CD4-positive, alpha-beta T cell treated with Interleukin-6 for 4 hours (primary cell): ENCODE results near the gene TMEM184A.
A peak's percentile ranks its signal among the peaks of the same experiment; 100 is the strongest.

Experiments
- DNase-seq: peaks from one replicate; pipeline ENCODE4 v3.0.0-alpha.2; 2020; ENCODE audit warnings: mixed read lengths

Gene TMEM184A

GRCh38 chr7:1555813-1556543, at the start of gene TMEM184A:
Gene TMEM184A, minus strand, starts transcription at chr7:1556205. Its CDS starts 721 bp downstream, at chr7:1555484.
- peak; percentile 68 for DNase-seq

- no peak for DNase-seq
Observed at GRCh38 chr7:1604383-1604782, 48.4 kb upstream of the TMEM184A start.

DNA sequence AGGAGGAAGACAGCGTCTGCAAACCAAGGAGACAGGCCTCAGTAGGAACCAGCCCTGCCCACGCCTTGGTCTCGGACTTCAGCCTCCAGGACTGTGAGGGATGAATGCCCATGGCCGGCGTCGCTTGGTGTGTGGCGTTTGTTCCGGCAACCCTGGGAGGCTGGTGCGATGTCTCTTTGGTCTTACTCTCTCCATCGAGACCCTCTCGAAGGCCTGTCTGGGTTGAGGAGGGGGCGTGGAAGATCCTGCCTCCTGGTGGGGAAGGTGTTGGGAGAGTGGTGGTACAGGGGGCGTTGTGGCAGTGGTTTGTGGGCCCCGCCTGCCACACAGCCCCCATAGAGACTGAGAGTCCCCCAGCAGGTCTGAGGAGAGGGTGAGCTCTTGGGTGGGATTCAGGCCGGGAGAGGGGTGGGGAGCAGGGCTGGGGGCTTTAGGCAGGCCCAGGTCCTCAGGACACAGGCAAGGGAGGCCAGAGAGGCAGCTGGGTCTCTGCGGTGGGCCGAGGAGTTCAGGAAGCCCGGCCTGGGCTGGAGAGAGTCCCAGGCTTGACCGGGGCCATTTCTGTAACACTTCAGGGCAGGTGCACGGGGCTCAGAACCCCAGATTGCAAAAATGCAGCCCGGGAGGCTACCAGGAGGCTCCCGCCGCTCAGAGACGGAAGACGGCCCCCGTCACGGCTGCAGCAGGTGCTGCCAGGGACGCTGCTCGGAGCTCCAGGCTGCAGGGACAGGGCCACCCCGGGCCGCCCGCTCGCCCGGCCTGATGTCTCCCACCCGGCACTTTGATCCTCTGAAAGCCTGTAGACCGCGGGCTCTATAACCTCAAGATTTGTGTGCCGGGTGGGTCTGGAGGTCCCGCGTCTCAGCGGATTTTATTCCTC, 47.6 kb upstream of the TMEM184A start:
- DNase-seq, result no peak

DNA sequence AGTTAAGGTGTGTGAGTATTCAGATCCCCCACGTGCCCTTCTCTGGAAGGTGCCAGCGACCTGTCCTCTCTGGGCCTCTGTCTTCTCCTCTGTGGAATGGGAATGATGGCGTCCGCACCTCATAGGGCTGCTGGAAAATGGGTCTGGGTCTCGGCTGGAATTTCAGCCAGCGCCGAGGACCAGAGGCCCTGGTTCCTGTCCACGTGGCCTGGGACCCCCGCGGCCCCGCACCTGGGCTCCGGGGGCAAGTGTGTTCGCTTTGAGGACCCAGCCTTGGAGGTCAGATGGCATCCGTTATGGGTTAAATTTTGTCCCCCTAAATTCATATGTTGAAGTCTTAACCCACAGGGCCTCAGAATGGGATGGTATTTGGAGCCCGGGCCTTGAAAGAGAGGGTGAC, 46.4 kb upstream of the TMEM184A start:
- no peak for DNase-seq

- DNase-seq, result no peak
Observed at GRCh38 chr7:1601956-1602355, 46.0 kb upstream of the TMEM184A start.

- DNase-seq, result no peak
Observed at GRCh38 chr7:1599640-1600395, 43.8 kb upstream of the TMEM184A start.

DNA sequence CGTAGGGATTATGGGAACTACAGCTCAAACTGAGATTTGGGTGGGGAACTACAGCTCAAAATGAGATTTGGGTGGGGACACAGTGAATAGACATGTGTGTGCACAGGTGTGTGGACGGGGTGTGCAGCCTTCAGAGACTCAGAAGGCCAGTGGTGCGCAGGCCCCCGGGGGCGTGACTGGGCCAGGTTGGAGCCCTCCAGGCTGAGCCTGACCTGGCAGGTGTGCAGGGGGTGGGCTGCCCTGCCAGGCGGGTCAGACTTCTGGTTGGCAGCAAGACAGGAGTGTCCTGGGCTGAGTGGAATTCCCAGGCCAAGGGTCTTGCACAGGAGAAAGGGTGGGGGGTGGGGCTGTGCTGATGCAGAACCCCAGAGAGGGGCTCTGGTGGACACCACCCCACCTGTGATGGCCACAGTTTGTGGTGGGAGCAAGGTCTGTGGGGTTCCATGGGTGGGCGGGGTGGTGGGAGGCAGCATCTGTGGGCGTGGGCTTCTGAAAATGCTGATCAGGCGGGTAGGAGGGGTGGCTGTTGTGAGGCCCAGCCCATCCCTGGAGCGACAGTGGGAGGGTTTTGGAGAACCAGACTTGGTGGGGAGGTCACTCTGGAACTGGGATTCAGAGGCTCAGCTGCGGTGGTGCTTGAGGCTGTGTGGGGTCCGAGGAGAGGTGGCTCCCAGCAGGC, 43.1 kb upstream of the TMEM184A start:
- no peak for DNase-seq

DNA sequence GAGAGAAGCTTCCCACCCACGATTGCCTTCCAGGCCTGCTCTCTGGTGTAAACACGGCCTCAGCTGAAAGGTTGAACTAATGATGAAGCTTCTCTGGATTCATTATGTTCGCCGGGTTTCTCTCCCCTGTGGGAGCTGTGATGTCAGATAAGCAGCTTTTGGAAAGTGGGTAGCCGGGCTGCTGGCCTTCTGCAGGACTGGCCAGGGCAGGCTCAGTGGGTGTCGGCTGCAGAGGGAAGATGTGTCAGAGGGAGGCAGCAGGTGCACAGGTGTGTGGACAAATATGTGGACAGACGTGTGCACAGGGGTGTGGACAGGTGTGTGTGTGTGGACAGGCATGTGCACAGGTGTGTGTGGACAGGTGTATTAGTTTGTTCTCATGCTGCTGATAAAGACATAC, 42.3 kb upstream of the TMEM184A start:
- no peak for DNase-seq

DNA sequence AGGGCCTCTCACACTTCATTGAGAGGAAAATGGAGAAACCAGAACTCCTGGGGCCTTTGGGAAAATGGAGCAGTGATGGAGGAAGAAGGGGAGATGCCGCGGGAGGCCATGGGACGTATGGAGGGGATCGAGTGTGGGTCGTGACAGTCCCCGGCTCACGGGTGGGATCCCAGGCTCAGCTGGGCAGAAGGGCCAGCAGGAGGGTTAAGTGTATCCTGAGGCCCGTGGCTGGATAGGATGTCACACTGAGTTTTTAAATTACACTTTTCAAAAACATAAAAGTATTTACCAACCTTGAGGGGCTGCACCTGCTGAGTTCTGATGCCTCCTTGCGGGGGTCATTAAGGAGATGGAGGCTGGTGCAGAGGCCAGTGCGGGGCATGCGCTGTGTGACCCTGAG, 41.8 kb upstream of the TMEM184A start:
- no peak for DNase-seq

DNA sequence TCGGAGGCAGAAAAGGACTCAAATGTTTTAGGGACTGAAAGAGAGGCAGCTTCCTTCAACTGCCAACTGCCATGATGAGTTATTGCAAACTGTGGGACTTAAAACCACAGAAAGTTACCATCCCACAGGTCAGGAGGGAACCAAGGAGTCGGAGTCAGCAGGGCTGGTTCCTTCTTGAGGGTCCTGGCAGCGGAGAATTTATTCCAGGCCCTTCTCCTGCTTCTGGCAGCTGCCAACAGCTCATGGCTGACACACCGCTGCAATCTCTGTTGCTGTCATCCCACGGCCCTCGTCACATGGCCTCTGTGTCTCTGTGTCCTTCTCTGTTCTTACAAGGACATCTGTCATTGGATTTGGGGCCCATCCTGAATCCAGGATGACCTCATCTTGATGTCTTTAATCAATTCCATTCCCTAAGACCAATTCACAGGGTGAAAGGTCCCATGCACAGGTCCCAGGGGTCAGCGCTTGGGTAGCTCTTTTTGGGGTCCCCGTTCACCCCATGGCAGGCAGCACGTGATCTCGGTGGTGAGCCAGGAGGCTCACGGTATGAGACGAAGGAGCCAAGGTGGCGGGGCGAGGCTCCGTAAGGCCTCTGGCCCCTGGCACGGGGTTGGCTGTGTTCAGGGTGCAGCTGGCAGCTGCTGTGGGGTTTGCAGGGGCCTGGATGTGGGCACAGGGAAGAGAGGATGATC, 41.2 kb upstream of the TMEM184A start:
- no peak for DNase-seq

DNA sequence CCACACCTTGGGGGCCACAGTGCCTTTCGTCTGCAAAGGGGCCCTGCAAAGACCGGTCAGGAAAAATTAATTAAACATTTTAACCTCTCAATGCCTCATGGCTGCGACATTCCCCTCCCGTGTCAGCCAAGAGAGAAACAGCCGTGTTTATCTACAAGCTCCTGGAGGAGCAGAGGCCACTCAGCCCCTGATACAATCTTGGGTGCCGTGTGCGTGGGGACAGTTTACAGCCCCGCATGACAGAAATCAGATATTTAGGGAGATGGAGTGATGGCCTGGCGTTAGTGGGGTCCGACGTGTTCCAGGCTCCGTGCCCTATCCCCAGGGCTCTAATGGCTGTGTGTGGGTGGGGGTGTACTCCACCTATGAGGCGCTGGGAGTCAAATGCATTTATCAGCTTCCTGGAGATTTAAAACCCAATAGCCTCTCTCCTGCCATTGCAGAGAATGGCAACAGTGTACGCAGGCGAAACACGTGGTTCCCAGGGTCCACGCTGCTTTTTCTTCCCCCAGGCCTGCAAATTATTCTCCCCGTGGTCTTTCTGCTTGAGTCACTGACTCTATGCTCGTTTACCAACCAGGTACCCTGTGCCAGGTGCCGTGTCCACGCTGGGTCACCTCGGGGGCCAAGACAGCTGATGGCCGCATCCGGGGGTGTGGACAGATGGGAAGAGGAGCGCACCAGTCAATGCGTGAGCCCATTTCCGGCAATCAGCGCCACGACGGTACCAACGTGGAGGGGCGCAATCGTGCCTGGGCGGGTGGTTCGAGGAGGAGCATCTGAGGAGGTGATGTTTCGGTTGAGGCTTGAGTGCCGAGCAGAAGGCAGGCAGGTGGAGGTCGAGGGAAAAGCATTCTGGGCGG, 40.4 kb upstream of the TMEM184A start:
- no peak for DNase-seq

DNA sequence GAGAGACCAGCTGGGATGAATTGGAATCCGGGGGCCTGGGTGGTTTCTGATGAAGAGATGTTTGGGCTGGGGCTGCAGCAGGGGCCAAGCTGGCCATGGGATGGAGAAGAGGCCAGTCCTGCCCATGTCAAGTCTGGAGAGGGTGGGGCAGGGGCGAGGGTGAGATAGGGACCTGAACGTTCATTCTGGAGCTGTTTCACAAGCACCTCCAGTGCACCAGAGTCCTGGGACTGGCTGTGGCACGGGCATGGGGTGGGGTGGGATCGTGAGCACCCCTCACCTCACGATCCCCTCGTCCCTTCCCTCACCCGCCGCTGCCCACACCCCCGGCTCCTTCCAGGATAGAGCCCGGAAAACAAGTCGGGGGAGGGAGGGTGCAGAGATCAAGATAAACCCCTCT, 39.6 kb upstream of the TMEM184A start:
- DNase-seq, result no peak

- no peak for DNase-seq
Observed at GRCh38 chr7:1595027-1595426, 39.0 kb upstream of the TMEM184A start.

DNA sequence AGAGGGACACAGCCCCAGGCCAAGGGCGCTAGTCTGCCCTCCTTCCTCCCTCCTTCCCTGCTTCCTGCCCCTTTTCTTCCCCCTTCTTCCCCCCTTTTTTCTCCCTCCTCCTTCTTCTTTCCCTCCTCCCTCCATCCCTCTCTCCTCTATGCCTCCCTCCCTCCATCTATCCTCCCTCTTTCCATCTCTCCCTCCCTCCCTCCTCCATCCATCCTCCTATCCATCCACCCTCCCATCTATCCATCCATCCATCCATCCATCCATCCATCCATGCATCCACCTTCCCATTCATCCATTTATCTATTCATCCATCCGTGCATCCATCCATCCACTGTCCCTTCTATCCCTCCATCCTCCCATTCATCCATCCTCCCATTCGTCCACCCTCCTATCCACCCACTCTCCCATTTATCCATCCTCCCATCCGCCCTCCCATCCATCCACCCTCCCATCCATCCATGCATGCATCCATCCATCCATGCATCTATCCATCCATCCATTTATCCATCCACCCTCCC, 38.0 kb upstream of the TMEM184A start:
- no peak for DNase-seq

GRCh38 chr7:1593091-1593866, 37.3 kb upstream of the TMEM184A start:
- DNase-seq, result peak; percentile 44

DNA sequence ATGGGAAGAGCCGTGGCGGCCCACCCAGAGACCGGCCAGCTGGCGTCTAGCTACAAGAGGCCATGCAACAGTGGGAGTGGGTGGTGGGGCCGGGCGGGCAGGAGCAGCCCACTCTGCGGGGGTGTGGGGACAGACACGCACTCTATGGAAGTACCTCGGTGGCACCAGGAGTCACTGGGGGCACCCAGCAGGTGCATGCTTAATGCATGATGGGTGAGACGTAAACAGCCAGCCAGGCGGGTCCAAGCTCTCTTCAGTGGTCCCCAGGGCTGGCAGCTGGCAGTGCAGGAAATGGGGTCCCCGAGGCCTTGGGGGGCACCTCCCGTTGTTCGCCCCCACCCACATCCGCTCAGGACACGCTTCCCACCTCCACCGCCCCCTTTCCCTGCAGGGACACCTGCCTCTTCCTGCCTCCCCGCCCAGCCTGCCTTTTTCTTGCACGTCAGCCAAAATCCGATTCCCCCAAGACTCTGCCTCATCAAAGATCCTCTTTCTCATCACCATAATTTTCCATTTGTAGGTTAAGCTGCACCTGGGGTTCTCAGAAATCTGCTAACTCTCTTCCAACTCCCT, 36.4 kb upstream of the TMEM184A start:
- peak; percentile 16 for DNase-seq

DNA sequence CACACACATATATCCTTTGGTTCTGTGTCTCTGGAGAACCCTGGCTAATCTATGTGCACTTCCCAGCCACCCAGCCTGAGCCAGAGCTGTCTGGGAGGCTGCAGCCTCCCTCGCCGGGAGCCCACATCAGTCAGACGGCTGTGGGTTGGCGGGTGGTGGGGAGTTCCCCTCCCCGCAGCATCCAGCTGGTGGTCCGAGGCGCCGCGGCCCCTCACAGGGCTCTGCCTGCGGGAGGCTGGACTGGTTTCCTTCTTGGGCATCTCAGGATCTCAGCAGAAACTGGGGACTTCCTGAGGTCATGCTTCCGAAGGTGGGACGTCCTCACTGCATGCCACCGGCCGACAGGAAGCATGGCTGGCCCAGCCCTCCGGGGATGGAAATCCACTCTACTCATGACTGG, 35.9 kb upstream of the TMEM184A start:
- no peak for DNase-seq

- DNase-seq, result no peak
Observed at GRCh38 chr7:1591396-1591795, 35.4 kb upstream of the TMEM184A start.

GRCh38 chr7:1590887-1591286, 34.9 kb upstream of the TMEM184A start:
- no peak for DNase-seq

GRCh38 chr7:1590476-1590875, 34.5 kb upstream of the TMEM184A start:
- DNase-seq, result no peak
